Lung (tissue), 12 donors: ENCODE data around the gene KCP. TPM values are rescaled to one million over a fixed set of nuclear protein-coding genes. Genes with fewer than 3 reads are reported as not detected.

Experiments used
- ATAC-seq: fragments of 200-7000 bp; cut with Tn5 transposase; one replicate; pipeline ENCODE4 v1.9.1; 2020; ENCODE audit warnings: moderate number of reproducible peaks; ENCODE audit not compliant: insufficient read depth, low FRiP score
- DNase-seq, 3 donors: peaks; one replicate each; pipeline ENCODE4 v3.0.0-alpha.2; 2013 to 2017
- H3K27ac ChIP-seq, 2 donors: one replicate each; pipeline ENCODE4 v1.5.1; 2013; ENCODE audit warnings: mild to moderate bottlenecking in 2 of 2, moderate library complexity in 2 of 2, control low read depth in 1 of 2, inconsistent platforms in 1 of 2, low read depth in 1 of 2, low read length in 1 of 2
- H3K27me3 ChIP-seq, 3 donors: one replicate each; pipeline ENCODE4 v1.5.1; 2013; ENCODE audit warnings: low read length in 2 of 3; ENCODE audit not compliant: control insufficient read depth in 3 of 3, insufficient read depth in 3 of 3
- H3K36me3 ChIP-seq, 4 donors: one replicate each; pipeline ENCODE4 v1.5.1; 2013; ENCODE audit warnings: low read length in 4 of 4, mild to moderate bottlenecking in 1 of 4, moderate library complexity in 1 of 4; ENCODE audit not compliant: control insufficient read depth in 4 of 4, insufficient read depth in 4 of 4
- H3K4me1 ChIP-seq, 5 donors: one replicate each; pipeline ENCODE4 v1.5.1; 2013; ENCODE audit warnings: low read length in 5 of 5, mild to moderate bottlenecking in 2 of 5, moderate library complexity in 1 of 5; ENCODE audit not compliant: control insufficient read depth in 5 of 5, insufficient read depth in 5 of 5
- H3K4me3 ChIP-seq: one replicate; pipeline ENCODE4 v1.5.1; 2013; ENCODE audit warnings: mild to moderate bottlenecking, control low read depth, moderate library complexity
- H3K9ac ChIP-seq, 2 donors: one replicate each; pipeline ENCODE4 v1.5.1; 2013; ENCODE audit warnings: low read length in 2 of 2, control low read depth in 1 of 2; ENCODE audit not compliant: insufficient read depth in 1 of 2
- H3K9me3 ChIP-seq, 4 donors: one replicate each; pipeline ENCODE4 v1.5.1; 2013; ENCODE audit warnings: low read length in 3 of 4, mild to moderate bottlenecking in 1 of 4, moderate library complexity in 1 of 4; ENCODE audit not compliant: control insufficient read depth in 4 of 4, insufficient read depth in 3 of 4
- CTCF ChIP-seq: IDR thresholded peaks from 2 replicates; pipeline ENCODE4 v1.5.1; 2012; ENCODE audit warnings: mild to moderate bottlenecking; ENCODE audit errors: control extremely low read depth, extremely low read depth
- WGBS, 2 donors: extraction: QIAGEN DNeasy Blood & Tissue Kit; methylation state at CpG; one replicate each; pipeline ENCODE4 v1.1.7; 2013; 5-methylcytosine and 5-hydroxymethylcytosine counted together
- polyA plus RNA-seq, 2 donors: library from polyadenylated mRNA; stranded (reverse); fragments of 200-250 nt; gene quantifications; one replicate each; pipeline ENCODE4 v1.2.1, GENCODE V29; 2013
- total RNA-seq, 2 donors: library from RNA; depleted of rRNA in 1 of 2; stranded (reverse); fragments of >200 nt in 1 of 2; gene quantifications; one replicate each; pipeline ENCODE4 v1.2.1, GENCODE V29; 2014 to 2021
- donor health status: control.
- donor health status: control.
- donor health status: Bipolar disorder and iron deficiency.
- donor health status: healthy.
- donor health status: DM: yes; HTN: yes; CAD: no.

The KCP gene
- total and polyA plus RNA-seq, 4 donors: 0.22 to 3.9 (median 0.56) TPM

GRCh38 chr7:128831994-128832879 is 78.3 kb downstream of the KCP start:
- peak overlapping the region in 1 of 2 donors; percentile 72 for H3K9ac ChIP-seq
- peaks cover 0 to 5% (median 0%) of the 10 kb centered on the region in 3 donors for H3K27me3 ChIP-seq
- TF ChIP-seq CTCF: no peak
- WGBS, 2 donors: 7 to 18% methylated on average over 19 to 22 of the region's 22 CpGs
- H3K9me3 ChIP-seq: no peaks in the 10 kb centered on the region
- peaks cover 0 to 2% (median 0%) of the 10 kb centered on the region in 4 donors for H3K36me3 ChIP-seq
- DNase-seq: peak; percentile 80 to 86 (median 84)
- peak overlapping the region; percentile 12 for H3K4me3 ChIP-seq
- peak overlapping the region in 1 of 2 donors; percentile 93 for H3K27ac ChIP-seq
- ATAC-seq: no peak
- H3K4me1 ChIP-seq: peaks cover 0 to 45% (median 14%) of the 10 kb centered on the region in 5 donors

- DNase-seq: peak; percentile 75 to 84 (median 79)
- Histone ChIP-seq H3K4me3 (peak overlapping the region; percentile 12), H3K9me3 (no peaks in the 10 kb centered on the region), H3K27ac (peak overlapping the region in 1 of 2 donors; percentile 93), H3K27me3 (peaks cover 0 to 5% (median 0%) of the 10 kb centered on the region in 3 donors), H3K4me1 (peaks cover 0 to 45% (median 14%) of the 10 kb centered on the region in 5 donors), H3K9ac (no peak overlapping the region), H3K36me3 (peaks cover 0 to 2% (median 0%) of the 10 kb centered on the region in 4 donors)
- no peak for TF ChIP-seq CTCF
- 8 to 15% methylated on average over 25 to 33 of the region's 33 CpGs for WGBS, 2 donors
- ATAC-seq: no peak
These were observed 79.1 kb downstream of the KCP start for GRCh38 chr7:128831178-128831993.

DNA sequence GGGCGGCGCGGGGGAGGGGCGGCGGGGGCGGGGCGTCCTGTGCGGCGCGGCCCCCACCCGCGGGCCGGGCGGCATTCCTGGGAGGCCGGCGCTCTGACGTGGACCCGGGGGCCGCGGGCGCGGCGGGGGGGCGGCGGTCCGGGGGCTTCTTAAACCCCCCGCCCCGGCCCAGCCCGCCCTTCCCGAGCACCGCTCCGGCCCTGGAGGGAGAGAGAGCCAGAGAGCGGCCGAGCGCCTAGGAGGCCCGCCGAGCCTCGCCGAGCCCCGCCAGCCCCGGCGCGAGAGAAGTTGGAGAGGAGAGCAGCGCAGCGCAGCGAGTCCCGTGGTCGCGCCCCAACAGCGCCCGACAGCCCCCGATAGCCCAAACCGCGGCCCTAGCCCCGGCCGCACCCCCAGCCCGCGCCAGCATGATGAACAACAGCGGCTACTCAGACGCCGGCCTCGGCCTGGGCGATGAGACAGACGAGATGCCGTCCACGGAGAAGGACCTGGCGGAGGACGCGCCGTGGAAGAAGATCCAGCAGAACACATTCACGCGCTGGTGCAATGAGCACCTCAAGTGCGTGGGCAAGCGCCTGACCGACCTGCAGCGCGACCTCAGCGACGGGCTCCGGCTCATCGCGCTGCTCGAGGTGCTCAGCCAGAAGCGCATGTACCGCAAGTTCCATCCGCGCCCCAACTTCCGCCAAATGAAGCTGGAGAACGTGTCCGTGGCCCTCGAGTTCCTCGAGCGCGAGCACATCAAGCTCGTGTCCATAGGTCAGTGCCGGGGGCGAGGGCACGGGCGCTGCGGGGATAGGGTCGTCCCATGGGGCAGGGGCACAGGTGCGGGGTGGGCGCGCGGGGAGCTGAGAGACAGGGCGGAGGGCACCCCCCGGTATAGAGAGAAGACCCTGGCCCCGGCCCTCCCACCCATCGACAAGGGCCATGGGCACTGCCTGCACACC is 80.0 kb downstream of the KCP start, which contains the start of gene FLNC:
FLNC (plus strand) TSS at position 176 of the 947 bp plus-strand sequence; CDS start at position 408, 232 bp downstream.
- H3K9ac ChIP-seq: peak within 1 kb of the TSS in 1 of 2 donors; percentile 20
- H3K9me3 ChIP-seq: no peaks in the 10 kb centered on the region
- peak; percentile 80 to 81 (median 80) for DNase-seq
- peaks cover 0 to 5% (median 0%) of the 10 kb centered on the region in 3 donors for H3K27me3 ChIP-seq
- H3K27ac ChIP-seq: peak within 1 kb of the TSS in 1 of 2 donors; percentile 93
- TF ChIP-seq CTCF: no peak
- H3K4me3 ChIP-seq: peak within 1 kb of the TSS; percentile 18
- 3% methylated on average over 61 to 109 of the region's 109 CpGs for WGBS, 2 donors
- peak; percentile 10 for ATAC-seq
- peaks cover 0 to 45% (median 14%) of the 10 kb centered on the region in 5 donors for H3K4me1 ChIP-seq
- H3K36me3 ChIP-seq: no peaks in the 10 kb centered on the region
